Measurements from ENCODE around the gene UMAD1.
"Not testable (repeated sequence)": the region's sequence is repeated elsewhere in the genome, so short reads cannot be mapped to it uniquely, and the experiment has no call there.

UMAD1 gene

DNA sequence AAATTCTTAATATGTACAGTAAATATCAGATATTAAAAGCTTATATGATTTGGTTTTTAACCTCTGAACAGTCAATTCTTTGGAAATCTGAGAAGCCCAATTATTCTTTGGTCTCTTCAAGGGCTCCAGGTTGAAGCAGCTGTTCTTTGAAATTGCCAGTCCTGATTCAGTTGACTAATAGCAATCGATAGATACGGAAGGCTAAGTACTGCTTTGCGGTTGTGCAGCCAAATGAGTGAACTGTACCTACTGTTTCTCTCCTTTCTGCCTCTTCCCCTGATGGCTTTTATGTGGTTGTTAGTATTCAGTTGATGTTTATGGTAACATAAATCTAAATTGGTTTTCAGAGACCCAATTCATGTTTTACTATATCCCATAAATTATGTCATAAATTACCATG, 181.0 kb downstream of the UMAD1 start:
- no peaks in the 10 kb centered on the region; the same call in 1 of the 2 replicates for H3K36me3 ChIP-seq (ENCODE audit: insufficient read depth, low read length)
- no peaks in the 10 kb centered on the region for H3K9me3 ChIP-seq (ENCODE audit: insufficient read depth, low read depth, low read length)
- H3K9me2 ChIP-seq (replicated peaks; ENCODE audit: low read depth, low read length) = no peaks in the 10 kb centered on the region
- no peak overlapping the region for H3K4me3 ChIP-seq (ENCODE audit: low read length, poor library complexity, severe bottlenecking)
- no peaks in the 10 kb centered on the region for H3K27me3 ChIP-seq (ENCODE audit: insufficient read depth, low read length, poor library complexity, severe bottlenecking)
- no peaks in the 10 kb centered on the region for H3F3A ChIP-seq (ENCODE audit: low read depth)
- H3K9ac ChIP-seq (ENCODE audit: low read depth, low read length, poor library complexity, severe bottlenecking) = no peak overlapping the region
- H3K79me2 ChIP-seq (ENCODE audit: insufficient read depth, low read length) = no peaks in the 10 kb centered on the region
- peaks cover 53% of the 10 kb centered on the region for H3K4me1 ChIP-seq (ENCODE audit: insufficient read depth, low read length, poor library complexity, severe bottlenecking)
- H2AFZ ChIP-seq (ENCODE audit: low read length) = no peak overlapping the region
- no peaks in the 10 kb centered on the region for H4K20me1 ChIP-seq (ENCODE audit: insufficient read depth, low read length, poor library complexity, severe bottlenecking)
- peak overlapping the region; percentile 36 for H3K4me2 ChIP-seq (ENCODE audit: low read depth, low read length, poor library complexity, severe bottlenecking)
- TF ChIP-seq, protein P1, sequence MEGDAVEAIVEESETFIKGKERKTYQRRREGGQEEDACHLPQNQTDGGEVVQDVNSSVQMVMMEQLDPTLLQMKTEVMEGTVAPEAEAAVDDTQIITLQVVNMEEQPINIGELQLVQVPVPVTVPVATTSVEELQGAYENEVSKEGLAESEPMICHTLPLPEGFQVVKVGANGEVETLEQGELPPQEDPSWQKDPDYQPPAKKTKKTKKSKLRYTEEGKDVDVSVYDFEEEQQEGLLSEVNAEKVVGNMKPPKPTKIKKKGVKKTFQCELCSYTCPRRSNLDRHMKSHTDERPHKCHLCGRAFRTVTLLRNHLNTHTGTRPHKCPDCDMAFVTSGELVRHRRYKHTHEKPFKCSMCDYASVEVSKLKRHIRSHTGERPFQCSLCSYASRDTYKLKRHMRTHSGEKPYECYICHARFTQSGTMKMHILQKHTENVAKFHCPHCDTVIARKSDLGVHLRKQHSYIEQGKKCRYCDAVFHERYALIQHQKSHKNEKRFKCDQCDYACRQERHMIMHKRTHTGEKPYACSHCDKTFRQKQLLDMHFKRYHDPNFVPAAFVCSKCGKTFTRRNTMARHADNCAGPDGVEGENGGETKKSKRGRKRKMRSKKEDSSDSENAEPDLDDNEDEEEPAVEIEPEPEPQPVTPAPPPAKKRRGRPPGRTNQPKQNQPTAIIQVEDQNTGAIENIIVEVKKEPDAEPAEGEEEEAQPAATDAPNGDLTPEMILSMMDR (conservative IDR thresholded peaks at IDR 0.05; ENCODE audit: low read length) = no peak
- TF ChIP-seq EZH2phosphoT487 (IDR thresholded peaks at IDR 0.05; ENCODE audit: borderline replicate concordance) = no peak

DNA sequence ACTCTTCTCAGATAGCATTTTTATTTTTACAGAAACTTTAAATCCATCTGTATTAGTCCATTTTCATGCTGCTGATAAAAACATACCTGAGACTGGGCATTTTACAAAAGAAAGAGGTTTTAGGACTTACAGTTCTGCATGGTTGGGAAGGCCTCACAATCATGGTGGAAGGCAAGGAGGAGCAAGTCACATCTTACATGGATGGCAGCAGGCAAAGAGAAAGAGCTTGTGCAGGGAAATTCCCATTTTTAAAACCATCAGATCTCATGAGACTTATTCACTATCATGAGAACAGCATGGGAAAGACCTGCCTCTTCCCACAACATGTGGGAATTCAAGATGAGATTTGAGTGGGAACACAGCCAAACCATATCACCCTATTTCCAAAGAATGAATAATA, 184.7 kb downstream of the UMAD1 start:
- not testable (repeated sequence) for H3K4me3 ChIP-seq (ENCODE audit: low read length, poor library complexity, severe bottlenecking); H3F3A ChIP-seq (ENCODE audit: low read depth); H3K9me2 ChIP-seq (replicated peaks; ENCODE audit: low read depth, low read length); H4K20me1 ChIP-seq (ENCODE audit: insufficient read depth, low read length, poor library complexity, severe bottlenecking); H3K79me2 ChIP-seq (ENCODE audit: insufficient read depth, low read length); H3K9ac ChIP-seq (ENCODE audit: low read depth, low read length, poor library complexity, severe bottlenecking); H2AFZ ChIP-seq (ENCODE audit: low read length); H3K9me3 ChIP-seq (ENCODE audit: insufficient read depth, low read depth, low read length); H3K27me3 ChIP-seq (ENCODE audit: insufficient read depth, low read length, poor library complexity, severe bottlenecking); H3K4me2 ChIP-seq (ENCODE audit: low read depth, low read length, poor library complexity, severe bottlenecking); H3K36me3 ChIP-seq (ENCODE audit: insufficient read depth, low read length)
- H3K4me1 ChIP-seq (ENCODE audit: insufficient read depth, low read length, poor library complexity, severe bottlenecking) = peaks cover 34% of the 10 kb centered on the region

DNA sequence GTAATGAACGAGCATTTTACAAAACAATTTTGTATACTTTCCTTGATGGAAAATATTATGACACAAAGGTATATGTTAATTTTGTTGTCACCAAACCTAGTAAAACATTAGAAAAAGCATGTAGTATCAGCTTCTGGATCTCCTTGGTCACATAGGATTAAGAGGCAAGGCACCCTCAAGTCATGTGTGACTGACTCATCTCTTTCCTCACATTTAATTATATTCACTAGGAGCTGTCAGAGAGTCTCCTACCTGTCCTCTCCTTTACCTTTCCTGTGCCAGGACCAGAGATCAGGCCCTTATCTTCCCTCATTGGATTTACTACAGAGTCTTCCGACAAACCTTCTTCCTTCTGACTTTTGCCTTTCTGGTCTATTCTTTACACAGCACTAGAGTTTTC, 189.1 kb downstream of the UMAD1 start:
- Histone ChIP-seq H3K36me3 (ENCODE audit: insufficient read depth, low read length) (no peaks in the 10 kb centered on the region; the same call in 1 of the 2 replicates), H3K4me3 (ENCODE audit: low read length, poor library complexity, severe bottlenecking) (no peak overlapping the region), H3K79me2 (ENCODE audit: insufficient read depth, low read length) (no peaks in the 10 kb centered on the region), H3K9me3 (ENCODE audit: insufficient read depth, low read depth, low read length) (no peaks in the 10 kb centered on the region), H3K4me1 (ENCODE audit: insufficient read depth, low read length, poor library complexity, severe bottlenecking) (peaks cover 21% of the 10 kb centered on the region), H3K27me3 (ENCODE audit: insufficient read depth, low read length, poor library complexity, severe bottlenecking) (no peaks in the 10 kb centered on the region), H3K9ac (ENCODE audit: low read depth, low read length, poor library complexity, severe bottlenecking) (no peak overlapping the region), H3K4me2 (ENCODE audit: low read depth, low read length, poor library complexity, severe bottlenecking) (no peak overlapping the region), H3F3A (ENCODE audit: low read depth) (0 out of 2 replicates have a peak, but pooled peaks cover 2% of the 10 kb centered on the region), H4K20me1 (ENCODE audit: insufficient read depth, low read length, poor library complexity, severe bottlenecking) (no peaks in the 10 kb centered on the region), H3K9me2 (replicated peaks; ENCODE audit: low read depth, low read length) (no peaks in the 10 kb centered on the region), H2AFZ (ENCODE audit: low read length) (no peak overlapping the region)
- TF ChIP-seq, protein P1 (conservative IDR thresholded peaks at IDR 0.05; ENCODE audit: low read length) = no peak
- TF ChIP-seq EZH2phosphoT487 (IDR thresholded peaks at IDR 0.05; ENCODE audit: borderline replicate concordance) = no peak

DNA sequence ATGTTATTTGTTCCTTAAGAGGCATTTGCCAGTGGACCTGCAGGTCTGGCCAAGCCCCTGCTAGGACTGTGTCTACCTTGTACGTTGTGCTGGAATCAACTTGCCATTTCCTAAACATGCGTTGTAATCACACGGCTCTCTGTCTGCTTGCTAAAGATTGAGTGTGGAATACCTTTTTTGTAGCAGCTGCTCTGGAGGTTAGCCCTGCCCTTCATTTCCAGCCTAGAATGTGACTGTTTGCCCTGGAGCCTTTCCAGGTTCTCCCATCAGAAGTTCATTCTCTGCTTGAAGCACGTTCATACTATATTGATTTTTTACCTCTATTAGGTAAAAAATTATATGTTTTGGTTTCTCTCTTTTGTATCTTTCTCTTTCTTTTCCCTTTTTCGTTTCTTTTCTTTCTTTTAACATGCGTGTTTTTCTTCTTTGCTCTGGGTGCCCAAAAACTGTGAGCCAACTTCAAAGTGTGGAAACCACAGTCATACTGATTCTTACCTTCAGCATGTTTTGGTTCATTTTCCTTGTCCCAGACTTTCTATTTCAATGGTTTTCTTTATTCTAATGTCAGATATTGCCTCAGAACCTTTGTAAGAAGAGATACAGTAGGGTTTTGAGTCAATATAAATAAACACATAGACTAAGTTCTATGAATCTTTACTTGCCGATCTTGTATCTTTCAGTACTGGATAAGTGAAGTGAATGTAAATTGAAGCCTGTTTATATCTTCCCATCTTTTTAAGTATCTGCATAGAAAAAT, 189.7 kb downstream of the UMAD1 start:
- TF ChIP-seq, protein P1 (conservative IDR thresholded peaks at IDR 0.05; ENCODE audit: low read length) = no peak
- no peak for TF ChIP-seq EZH2phosphoT487 (IDR thresholded peaks at IDR 0.05; ENCODE audit: borderline replicate concordance)
- Histone ChIP-seq H2AFZ (ENCODE audit: low read length) (no peak overlapping the region), H3K4me2 (ENCODE audit: low read depth, low read length, poor library complexity, severe bottlenecking) (no peak overlapping the region), H3K9me3 (ENCODE audit: insufficient read depth, low read depth, low read length) (no peaks in the 10 kb centered on the region), H3K9ac (ENCODE audit: low read depth, low read length, poor library complexity, severe bottlenecking) (no peak overlapping the region), H3K36me3 (ENCODE audit: insufficient read depth, low read length) (no peaks in the 10 kb centered on the region; the same call in 1 of the 2 replicates), H3K4me3 (ENCODE audit: low read length, poor library complexity, severe bottlenecking) (no peak overlapping the region), H4K20me1 (ENCODE audit: insufficient read depth, low read length, poor library complexity, severe bottlenecking) (no peaks in the 10 kb centered on the region), H3K79me2 (ENCODE audit: insufficient read depth, low read length) (no peaks in the 10 kb centered on the region), H3F3A (ENCODE audit: low read depth) (0 out of 2 replicates have a peak, but pooled peaks cover 2% of the 10 kb centered on the region), H3K27me3 (ENCODE audit: insufficient read depth, low read length, poor library complexity, severe bottlenecking) (no peaks in the 10 kb centered on the region), H3K4me1 (ENCODE audit: insufficient read depth, low read length, poor library complexity, severe bottlenecking) (peaks cover 24% of the 10 kb centered on the region), H3K9me2 (replicated peaks; ENCODE audit: low read depth, low read length) (no peaks in the 10 kb centered on the region)
